Endothelial cell of umbilical vein (primary cell): ENCODE measurements around the gene EIF2D. TPM values are rescaled to one million over a fixed set of nuclear protein-coding genes. Genes with fewer than 3 reads are reported as not detected.

Source experiments
- BruUV-seq: library from RNA; stranded (reverse); fragments of 400-500 nt; replicated peaks from 2 replicates; lab custom pipeline; 2021; lab: Mats Ljungman, UMichigan
- CTCF ChIA-PET: fragments of 300-600, 350-600 bp; sonication (Branson Sonifier 250); formaldehyde crosslinking; loops from one replicate; lab custom pipeline; 2021; ENCODE audit warnings: antibody characterized with exemption, inconsistent platforms; lab: Charles Lee
- POLR2A ChIA-PET: fragments of 300-600, 350-600 bp; sonication (Branson Sonifier 250); formaldehyde crosslinking; loops from one replicate; lab custom pipeline; 2021; ENCODE audit warnings: antibody characterized with exemption, inconsistent platforms; lab: Charles Lee
- DNase-seq: peaks from one replicate; pipeline ENCODE4 v3.0.0-alpha.2; 2011; ENCODE audit warnings: low read depth, low spot score
- FAIRE-seq: peaks from 2 replicates; lab custom pipeline; 2011; peaks lifted over from hg19 to GRCh38; lab: Jason Lieb, UNC
- H2AFZ ChIP-seq: 2 replicates; pipeline ENCODE4 v1.6.0; 2012; ENCODE audit warnings: low read depth, low read length, control low read depth, inconsistent platforms
- H3K27ac ChIP-seq: 2 replicates; pipeline ENCODE4 v1.5.1; 2011; ENCODE audit warnings: low read depth, mild to moderate bottlenecking, control low read depth, low read length, moderate library complexity; ENCODE audit not compliant: insufficient read depth
- H3K27me3 ChIP-seq, 2 experiments: 2 replicates each; pipeline versions ENCODE4 v1.6.0 to v1.6.1; 2011; ENCODE audit warnings: low read length in 2 of 2, mixed read lengths in 1 of 2; ENCODE audit not compliant: control insufficient read depth in 2 of 2, insufficient read depth in 2 of 2
- H3K36me3 ChIP-seq, 2 experiments: 2 replicates in 1 of 2; 3 replicates in 1 of 2; pipeline ENCODE4 v1.5.1; 2011; ENCODE audit warnings: low read length in 2 of 2, mild to moderate bottlenecking in 1 of 2, moderate library complexity in 1 of 2; ENCODE audit not compliant: control insufficient read depth in 2 of 2, insufficient read depth in 2 of 2; ENCODE audit errors: extremely low read depth in 1 of 2
- H3K4me1 ChIP-seq: 3 replicates; pipeline ENCODE4 v1.5.1; 2011; ENCODE audit warnings: mild to moderate bottlenecking, low read length; ENCODE audit not compliant: control insufficient read depth, insufficient read depth; ENCODE audit errors: extremely low read depth
- H3K4me2 ChIP-seq: 2 replicates; pipeline ENCODE4 v1.6.1; 2011; ENCODE audit warnings: low read length, control low read depth, mixed read lengths; ENCODE audit not compliant: insufficient read depth
- H3K4me3 ChIP-seq, 3 experiments: fragments of 200-600 bp in 1 of 3; sonication (generic), shearing (Covaris generic) in 1 of 3; replicated peaks in 1 of 3; 2 replicates each; pipeline ENCODE4 v1.5.1; 2011 to 2016; ENCODE audit warnings: control low read depth in 3 of 3, low read length in 3 of 3, mild to moderate bottlenecking in 2 of 3, inconsistent platforms in 1 of 3, low read depth in 1 of 3, moderate library complexity in 1 of 3; ENCODE audit not compliant: insufficient read depth in 1 of 3
- H3K79me2 ChIP-seq: 2 replicates; pipeline ENCODE4 v1.6.0; 2012; ENCODE audit warnings: low read length, inconsistent platforms; ENCODE audit not compliant: control insufficient read depth, insufficient read depth
- H3K9ac ChIP-seq: replicated peaks from 2 replicates; pipeline ENCODE3; 2011; ENCODE audit warnings: low read length, control low read depth; ENCODE audit not compliant: insufficient read depth; ENCODE audit errors: extremely low read depth
- H3K9me1 ChIP-seq: replicated peaks from 3 replicates; pipeline ENCODE4 v1.6.0; 2011; ENCODE audit warnings: mild to moderate bottlenecking, low read length; ENCODE audit not compliant: control insufficient read depth, insufficient read depth; ENCODE audit errors: extremely low read depth
- H3K9me3 ChIP-seq: replicated peaks from 2 replicates; pipeline ENCODE4 v1.5.1; 2012; ENCODE audit warnings: low read length, inconsistent platforms; ENCODE audit not compliant: control insufficient read depth, insufficient read depth
- H4K20me1 ChIP-seq: replicated peaks from 2 replicates; pipeline ENCODE3; 2011; ENCODE audit warnings: mild to moderate bottlenecking, low read length; ENCODE audit not compliant: control insufficient read depth, insufficient read depth; ENCODE audit errors: extremely low read depth
- EZH2 ChIP-seq: IDR thresholded peaks from 2 replicates; pipeline ENCODE4 v1.6.1; 2012; ENCODE audit warnings: borderline replicate concordance, low read depth, mild to moderate bottlenecking, moderate library complexity, low read length, inconsistent platforms; ENCODE audit not compliant: severe bottlenecking
- FOS ChIP-seq: IDR thresholded peaks from 2 replicates; pipeline ENCODE4 v1.6.1; 2011; ENCODE audit warnings: mild to moderate bottlenecking, low read length, moderate library complexity, borderline replicate concordance; ENCODE audit not compliant: insufficient read depth
- GATA2 ChIP-seq: IDR thresholded peaks from 2 replicates; pipeline ENCODE4 v1.7.0; 2011; ENCODE audit warnings: low read depth, mild to moderate bottlenecking, moderate library complexity, mixed read lengths, low read length; ENCODE audit not compliant: insufficient read length, insufficient read depth
- JUN ChIP-seq: IDR thresholded peaks from 2 replicates; pipeline ENCODE4 v1.6.1; 2011; ENCODE audit warnings: borderline replicate concordance, low read depth; ENCODE audit not compliant: insufficient read length, insufficient read depth
- MYC ChIP-seq: IDR thresholded peaks from one replicate; pipeline ENCODE4 v1.6.1; 2011; ENCODE audit warnings: mild to moderate bottlenecking, low read depth, low read length
- POLR2A ChIP-seq: IDR thresholded peaks from 2 replicates; pipeline ENCODE4 v1.6.1; 2012; ENCODE audit warnings: low read depth, mild to moderate bottlenecking, control low read depth, low read length
- POLR2AphosphoS5 ChIP-seq: IDR thresholded peaks from 2 replicates; pipeline ENCODE4 v1.6.1; 2012; ENCODE audit warnings: low read depth, mild to moderate bottlenecking, control low read depth, low read length, moderate library complexity; ENCODE audit not compliant: insufficient read depth
- dilution Hi-C: fragments of 300-500 bp; cut with MboI; formaldehyde crosslinking; loops from one replicate; pipeline ENCODE4 v1.15.0; 2019; ENCODE audit warnings: low sequenced_read_pairs; ENCODE audit not compliant: extremely low pct_ligation_motif_present
- intact Hi-C: fragments of 100-400 bp; cut with micrococcal nuclease; formaldehyde crosslinking; loops from one replicate; pipeline ENCODE4 v1.10.0; 2022
- polyA plus RNA-seq, 4 experiments: library from polyadenylated mRNA; depleted of rRNA in 3 of 4; stranded (reverse) in 3 of 4; unstranded in 1 of 4; fragments of >200 nt; gene quantifications; 2 replicates each; pipeline versions ENCODE4 v1.2.1 to v1.2.3, GENCODE V29; 2011 to 2012; ENCODE audit warnings: missing spikeins in 1 of 4
- total RNA-seq: library from RNA; stranded (reverse); gene quantifications from 2 replicates; pipeline ENCODE4 v1.2.3, GENCODE V29; 2021
- TF ChIP-seq, protein P1 (sequence below), 2 donors: IDR thresholded peaks; 1 replicate in 1 of 2; 2 replicates in 1 of 2; pipeline ENCODE4 v1.5.1; 2011; ENCODE audit warnings: low read length in 2 of 2, mild to moderate bottlenecking in 2 of 2, moderate library complexity in 2 of 2, control low read depth in 1 of 2, inconsistent platforms in 1 of 2, low read depth in 1 of 2; ENCODE audit not compliant: insufficient read depth in 1 of 2; ENCODE audit errors: extremely low read depth in 1 of 2
- TF ChIP-seq, protein P2 (sequence below): IDR thresholded peaks from 2 replicates; pipeline ENCODE4 v1.6.1; 2011; ENCODE audit not compliant: insufficient read depth, insufficient read length

The EIF2D gene
- total and polyA plus RNA-seq, 2 donors (not counting 3 experiments of a cell fraction or from before 2014, with no cell fraction given): 48.0 to 54.1 TPM

DNA sequence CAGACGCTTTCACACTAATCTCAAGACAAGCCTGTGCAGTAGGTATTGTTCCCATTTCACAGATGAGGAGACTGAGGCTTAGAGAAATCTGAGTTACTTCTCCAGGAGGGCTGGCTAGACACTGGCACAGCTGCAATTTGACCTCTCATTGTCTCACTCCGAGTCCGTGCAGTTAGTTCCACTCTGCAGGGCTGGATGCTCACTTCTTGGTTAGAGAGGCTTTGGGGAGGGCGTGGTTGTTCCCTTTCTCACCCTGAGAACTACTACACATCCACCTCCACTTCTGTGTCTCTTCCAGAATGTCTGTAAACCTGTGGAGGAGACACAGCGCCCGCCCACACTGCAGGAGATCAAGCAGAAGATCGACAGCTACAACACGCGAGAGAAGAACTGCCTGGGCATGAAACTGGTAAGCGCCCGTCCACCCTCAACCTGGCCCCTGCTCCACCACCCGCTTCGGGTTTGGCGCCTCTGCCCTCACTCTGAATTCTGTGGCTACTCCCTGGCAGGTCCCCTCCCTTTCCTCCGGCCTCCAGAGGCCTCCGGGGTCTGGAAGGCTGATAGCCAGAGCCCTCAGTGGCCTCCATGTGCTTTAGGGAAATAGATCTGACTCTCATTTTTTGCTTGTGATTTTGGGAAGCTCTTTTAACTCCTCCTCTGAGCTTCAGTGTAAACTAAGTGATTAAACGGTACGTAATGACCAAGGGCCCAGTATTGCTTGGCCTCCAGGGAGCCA lies 29.1 kb downstream of the EIF2D start:
- Histone ChIP-seq H4K20me1 (no peaks in the 10 kb centered on the region), H3K9me1 (no peaks in the 10 kb centered on the region), H3K9me3 (no peaks in the 10 kb centered on the region), H3K4me2 (no peak overlapping the region), H3K36me3 (no peaks in the 10 kb centered on the region), H3K9ac (no peak overlapping the region), H2AFZ (no peak overlapping the region), H3K27me3 (peaks cover 0 to 1% of the 10 kb centered on the region in 2 experiments), H3K4me1 (no peaks in the 10 kb centered on the region), H3K27ac (no peak overlapping the region), H3K79me2 (no peaks in the 10 kb centered on the region), H3K4me3 (no peak overlapping the region)
- FAIRE-seq (no peak), DNase-seq (no peak)
- TF ChIP-seq GATA2 (no peak), POLR2AphosphoS5 (no peak), JUN (no peak), POLR2A (no peak), FOS (no peak), MYC (no peak), EZH2 (no peak)
- TF ChIP-seq, protein P1, sequence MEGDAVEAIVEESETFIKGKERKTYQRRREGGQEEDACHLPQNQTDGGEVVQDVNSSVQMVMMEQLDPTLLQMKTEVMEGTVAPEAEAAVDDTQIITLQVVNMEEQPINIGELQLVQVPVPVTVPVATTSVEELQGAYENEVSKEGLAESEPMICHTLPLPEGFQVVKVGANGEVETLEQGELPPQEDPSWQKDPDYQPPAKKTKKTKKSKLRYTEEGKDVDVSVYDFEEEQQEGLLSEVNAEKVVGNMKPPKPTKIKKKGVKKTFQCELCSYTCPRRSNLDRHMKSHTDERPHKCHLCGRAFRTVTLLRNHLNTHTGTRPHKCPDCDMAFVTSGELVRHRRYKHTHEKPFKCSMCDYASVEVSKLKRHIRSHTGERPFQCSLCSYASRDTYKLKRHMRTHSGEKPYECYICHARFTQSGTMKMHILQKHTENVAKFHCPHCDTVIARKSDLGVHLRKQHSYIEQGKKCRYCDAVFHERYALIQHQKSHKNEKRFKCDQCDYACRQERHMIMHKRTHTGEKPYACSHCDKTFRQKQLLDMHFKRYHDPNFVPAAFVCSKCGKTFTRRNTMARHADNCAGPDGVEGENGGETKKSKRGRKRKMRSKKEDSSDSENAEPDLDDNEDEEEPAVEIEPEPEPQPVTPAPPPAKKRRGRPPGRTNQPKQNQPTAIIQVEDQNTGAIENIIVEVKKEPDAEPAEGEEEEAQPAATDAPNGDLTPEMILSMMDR (IDR thresholded peaks at IDR 0.05; ENCODE audit: extremely low read depth in 1 of 2, insufficient read depth in 1 of 2, low read depth in 1 of 2, low read length in 2 of 2): no peak
- TF ChIP-seq, protein P2, sequence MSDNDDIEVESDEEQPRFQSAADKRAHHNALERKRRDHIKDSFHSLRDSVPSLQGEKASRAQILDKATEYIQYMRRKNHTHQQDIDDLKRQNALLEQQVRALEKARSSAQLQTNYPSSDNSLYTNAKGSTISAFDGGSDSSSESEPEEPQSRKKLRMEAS: no peak
- ChIA-PET CTCF (interaction anchor here (0.8 to 16.8 kb wide), 31 partner anchors 8 to 113 kb away, joined by 3 to 427 read pairs (median 7); partner anchors contain the start of genes EIF2D, IKBKE and RASSF5), POLR2A (no interaction called here)
- no TSS peak for BruUV-seq
- intact Hi-C loops: loop anchor here (1.0 kb wide), 5 partner anchors 26 to 104 kb away; no protein-coding TSS in a partner anchor
- dilution Hi-C loops: no loop called here
